ENCODE results near the gene INO80E.

The INO80E gene

DNA sequence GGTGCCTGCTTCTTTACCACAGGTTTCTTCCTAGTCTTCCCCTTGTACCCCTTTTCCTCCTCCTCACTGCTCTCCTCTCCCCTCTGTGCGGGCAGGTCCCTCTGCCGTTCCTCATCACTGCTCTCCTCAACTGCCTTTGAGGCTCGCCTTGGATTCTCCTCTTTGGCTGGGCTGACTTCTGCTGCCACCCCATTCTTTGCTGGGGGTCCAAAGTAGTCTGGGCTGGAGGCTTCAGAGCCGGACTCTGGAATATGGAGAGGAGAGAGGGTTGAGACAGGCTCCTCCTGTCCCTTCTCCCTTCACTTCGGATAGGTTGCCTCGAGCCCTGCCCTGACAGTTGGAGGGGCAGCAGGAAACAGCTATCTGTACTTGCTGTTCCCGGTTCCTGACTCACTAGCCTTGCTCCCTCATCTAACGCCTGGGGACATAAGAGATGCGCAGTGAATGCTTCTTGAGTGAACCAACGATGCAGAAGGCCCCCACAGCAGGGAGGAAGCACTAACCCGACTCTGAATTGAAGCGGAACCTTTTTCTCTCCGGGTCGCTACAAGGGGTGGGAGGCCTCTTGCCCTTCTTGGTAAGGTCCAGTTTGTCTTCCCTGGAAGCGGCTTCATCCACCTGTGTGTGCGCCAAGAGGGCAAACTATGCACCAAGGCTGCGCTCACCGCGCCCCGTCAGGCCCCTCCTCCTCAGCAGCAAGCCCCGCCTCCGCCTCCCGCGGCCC is 1.3 kb upstream of the INO80E start:
- no peak for TF ChIP-seq PPARA (CRISPR knock-in tag; IDR thresholded peaks at IDR 0.05; ENCODE audit: borderline replicate concordance)
- TF ChIP-seq, protein P1, sequence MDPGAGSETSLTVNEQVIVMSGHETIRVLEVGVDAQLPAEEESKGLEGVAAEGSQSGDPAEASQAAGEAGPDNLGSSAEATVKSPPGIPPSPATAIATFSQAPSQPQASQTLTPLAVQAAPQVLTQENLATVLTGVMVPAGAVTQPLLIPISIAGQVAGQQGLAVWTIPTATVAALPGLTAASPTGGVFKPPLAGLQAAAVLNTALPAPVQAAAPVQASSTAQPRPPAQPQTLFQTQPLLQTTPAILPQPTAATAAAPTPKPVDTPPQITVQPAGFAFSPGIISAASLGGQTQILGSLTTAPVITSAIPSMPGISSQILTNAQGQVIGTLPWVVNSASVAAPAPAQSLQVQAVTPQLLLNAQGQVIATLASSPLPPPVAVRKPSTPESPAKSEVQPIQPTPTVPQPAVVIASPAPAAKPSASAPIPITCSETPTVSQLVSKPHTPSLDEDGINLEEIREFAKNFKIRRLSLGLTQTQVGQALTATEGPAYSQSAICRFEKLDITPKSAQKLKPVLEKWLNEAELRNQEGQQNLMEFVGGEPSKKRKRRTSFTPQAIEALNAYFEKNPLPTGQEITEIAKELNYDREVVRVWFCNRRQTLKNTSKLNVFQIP (CRISPR knock-in tag; IDR thresholded peaks at IDR 0.05; ENCODE audit: borderline replicate concordance, low read depth): no peak
- TF ChIP-seq CSDC2 (CRISPR knock-in tag; IDR thresholded peaks at IDR 0.05): no peak
- TF ChIP-seq, protein P2, sequence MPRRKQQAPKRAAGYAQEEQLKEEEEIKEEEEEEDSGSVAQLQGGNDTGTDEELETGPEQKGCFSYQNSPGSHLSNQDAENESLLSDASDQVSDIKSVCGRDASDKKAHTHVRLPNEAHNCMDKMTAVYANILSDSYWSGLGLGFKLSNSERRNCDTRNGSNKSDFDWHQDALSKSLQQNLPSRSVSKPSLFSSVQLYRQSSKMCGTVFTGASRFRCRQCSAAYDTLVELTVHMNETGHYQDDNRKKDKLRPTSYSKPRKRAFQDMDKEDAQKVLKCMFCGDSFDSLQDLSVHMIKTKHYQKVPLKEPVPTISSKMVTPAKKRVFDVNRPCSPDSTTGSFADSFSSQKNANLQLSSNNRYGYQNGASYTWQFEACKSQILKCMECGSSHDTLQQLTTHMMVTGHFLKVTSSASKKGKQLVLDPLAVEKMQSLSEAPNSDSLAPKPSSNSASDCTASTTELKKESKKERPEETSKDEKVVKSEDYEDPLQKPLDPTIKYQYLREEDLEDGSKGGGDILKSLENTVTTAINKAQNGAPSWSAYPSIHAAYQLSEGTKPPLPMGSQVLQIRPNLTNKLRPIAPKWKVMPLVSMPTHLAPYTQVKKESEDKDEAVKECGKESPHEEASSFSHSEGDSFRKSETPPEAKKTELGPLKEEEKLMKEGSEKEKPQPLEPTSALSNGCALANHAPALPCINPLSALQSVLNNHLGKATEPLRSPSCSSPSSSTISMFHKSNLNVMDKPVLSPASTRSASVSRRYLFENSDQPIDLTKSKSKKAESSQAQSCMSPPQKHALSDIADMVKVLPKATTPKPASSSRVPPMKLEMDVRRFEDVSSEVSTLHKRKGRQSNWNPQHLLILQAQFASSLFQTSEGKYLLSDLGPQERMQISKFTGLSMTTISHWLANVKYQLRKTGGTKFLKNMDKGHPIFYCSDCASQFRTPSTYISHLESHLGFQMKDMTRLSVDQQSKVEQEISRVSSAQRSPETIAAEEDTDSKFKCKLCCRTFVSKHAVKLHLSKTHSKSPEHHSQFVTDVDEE (CRISPR knock-in tag; IDR thresholded peaks at IDR 0.05): no peak
- TF ChIP-seq ZC3H10 (CRISPR knock-in tag; IDR thresholded peaks at IDR 0.05): no peak
- no peak for TF ChIP-seq GLIS3 (CRISPR knock-in tag; IDR thresholded peaks at IDR 0.05)
- TF ChIP-seq ZFP30 (CRISPR knock-in tag; IDR thresholded peaks at IDR 0.05): no peak
- TF ChIP-seq ISL1 (CRISPR knock-in tag; IDR thresholded peaks at IDR 0.05): no peak
- no peak for TF ChIP-seq ZNF8 (CRISPR knock-in tag; IDR thresholded peaks at IDR 0.05)
- no peak for TF ChIP-seq ZNF70 (CRISPR knock-in tag; IDR thresholded peaks at IDR 0.05)
- TF ChIP-seq ZFP3 (CRISPR knock-in tag; IDR thresholded peaks at IDR 0.05): no peak
- TF ChIP-seq SNAI2 (CRISPR knock-in tag; IDR thresholded peaks at IDR 0.05): no peak
- no peak for TF ChIP-seq ZNF565 (CRISPR knock-in tag; conservative IDR thresholded peaks at IDR 0.05; ENCODE audit: low read depth)
- TF ChIP-seq RARB (CRISPR knock-in tag; IDR thresholded peaks at IDR 0.05): no peak
- TF ChIP-seq ARNTL (CRISPR knock-in tag; IDR thresholded peaks at IDR 0.05; ENCODE audit: borderline replicate concordance, low read depth): no peak
- TF ChIP-seq, protein P3, sequence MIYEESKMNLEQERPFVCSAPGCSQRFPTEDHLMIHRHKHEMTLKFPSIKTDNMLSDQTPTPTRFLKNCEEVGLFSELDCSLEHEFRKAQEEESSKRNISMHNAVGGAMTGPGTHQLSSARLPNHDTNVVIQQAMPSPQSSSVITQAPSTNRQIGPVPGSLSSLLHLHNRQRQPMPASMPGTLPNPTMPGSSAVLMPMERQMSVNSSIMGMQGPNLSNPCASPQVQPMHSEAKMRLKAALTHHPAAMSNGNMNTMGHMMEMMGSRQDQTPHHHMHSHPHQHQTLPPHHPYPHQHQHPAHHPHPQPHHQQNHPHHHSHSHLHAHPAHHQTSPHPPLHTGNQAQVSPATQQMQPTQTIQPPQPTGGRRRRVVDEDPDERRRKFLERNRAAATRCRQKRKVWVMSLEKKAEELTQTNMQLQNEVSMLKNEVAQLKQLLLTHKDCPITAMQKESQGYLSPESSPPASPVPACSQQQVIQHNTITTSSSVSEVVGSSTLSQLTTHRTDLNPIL (CRISPR knock-in tag; IDR thresholded peaks at IDR 0.05; ENCODE audit: low read depth): no peak
- no peak for TF ChIP-seq TOX (CRISPR knock-in tag; IDR thresholded peaks at IDR 0.05; ENCODE audit: borderline replicate concordance)
- TF ChIP-seq, protein P4, sequence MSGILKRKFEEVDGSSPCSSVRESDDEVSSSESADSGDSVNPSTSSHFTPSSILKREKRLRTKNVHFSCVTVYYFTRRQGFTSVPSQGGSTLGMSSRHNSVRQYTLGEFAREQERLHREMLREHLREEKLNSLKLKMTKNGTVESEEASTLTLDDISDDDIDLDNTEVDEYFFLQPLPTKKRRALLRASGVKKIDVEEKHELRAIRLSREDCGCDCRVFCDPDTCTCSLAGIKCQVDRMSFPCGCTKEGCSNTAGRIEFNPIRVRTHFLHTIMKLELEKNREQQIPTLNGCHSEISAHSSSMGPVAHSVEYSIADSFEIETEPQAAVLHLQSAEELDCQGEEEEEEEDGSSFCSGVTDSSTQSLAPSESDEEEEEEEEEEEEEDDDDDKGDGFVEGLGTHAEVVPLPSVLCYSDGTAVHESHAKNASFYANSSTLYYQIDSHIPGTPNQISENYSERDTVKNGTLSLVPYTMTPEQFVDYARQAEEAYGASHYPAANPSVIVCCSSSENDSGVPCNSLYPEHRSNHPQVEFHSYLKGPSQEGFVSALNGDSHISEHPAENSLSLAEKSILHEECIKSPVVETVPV (CRISPR knock-in tag; IDR thresholded peaks at IDR 0.05): no peak
- no peak for TF ChIP-seq OSR1 (CRISPR knock-in tag; IDR thresholded peaks at IDR 0.05)
- peak; percentile 27 for ATAC-seq

DNA sequence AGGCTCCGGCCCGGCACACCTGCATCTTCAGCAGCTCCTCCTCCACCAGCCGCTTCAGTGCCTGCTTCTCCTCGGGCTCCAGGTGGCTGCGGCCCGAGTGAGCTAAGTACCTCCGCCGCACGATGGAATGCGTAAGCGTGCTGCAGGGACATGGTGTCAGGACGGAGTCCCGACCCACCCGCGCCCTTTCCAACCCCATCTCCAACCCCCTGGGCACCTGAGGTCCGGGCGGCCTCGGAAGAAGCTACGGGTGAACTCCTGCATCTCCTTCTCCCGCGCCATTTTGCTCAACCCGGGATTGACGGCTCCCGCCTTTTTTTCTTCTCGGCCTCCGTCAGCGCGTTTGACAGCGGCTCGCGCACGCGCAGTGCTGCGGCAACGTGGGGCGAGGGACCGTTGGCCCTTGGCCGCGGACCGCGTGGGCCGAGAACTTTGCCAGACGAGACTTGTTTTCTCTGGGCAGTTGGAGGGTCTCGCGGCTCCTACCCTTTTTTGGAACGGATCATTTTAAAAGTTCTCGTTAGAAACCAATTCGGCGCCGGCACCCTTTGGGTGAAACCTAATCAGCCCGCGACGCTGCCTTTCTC is 624 bp upstream of the INO80E start, which contains the start of gene HIRIP3:
TSS of gene HIRIP3 (minus strand) at position 294 of the 587 bp plus-strand sequence. CDS start at position 282, 12 bp downstream.
- peak; percentile 68 for ATAC-seq

More for the DNA sequence above, 624 bp upstream of the INO80E start, which contains the start of gene HIRIP3:
- TF ChIP-seq PPARA (CRISPR knock-in tag; IDR thresholded peaks at IDR 0.05; ENCODE audit: borderline replicate concordance): no peak
- TF ChIP-seq, protein P4 (CRISPR knock-in tag; IDR thresholded peaks at IDR 0.05): no peak
- TF ChIP-seq TCF4 (CRISPR knock-in tag; IDR thresholded peaks at IDR 0.05; ENCODE audit: borderline replicate concordance): no peak
- no peak for TF ChIP-seq ZFP30 (CRISPR knock-in tag; IDR thresholded peaks at IDR 0.05)
- TF ChIP-seq RARB (CRISPR knock-in tag; IDR thresholded peaks at IDR 0.05): no peak
- TF ChIP-seq, protein P2 (CRISPR knock-in tag; IDR thresholded peaks at IDR 0.05): no peak
- TF ChIP-seq ZFP3 (CRISPR knock-in tag; IDR thresholded peaks at IDR 0.05): no peak
- TF ChIP-seq, protein P1 (CRISPR knock-in tag; IDR thresholded peaks at IDR 0.05; ENCODE audit: borderline replicate concordance, low read depth): no peak
- no peak for TF ChIP-seq CSDC2 (CRISPR knock-in tag; IDR thresholded peaks at IDR 0.05)
- no peak for TF ChIP-seq ARNTL (CRISPR knock-in tag; IDR thresholded peaks at IDR 0.05; ENCODE audit: borderline replicate concordance, low read depth)
- no peak for TF ChIP-seq TOX (CRISPR knock-in tag; IDR thresholded peaks at IDR 0.05; ENCODE audit: borderline replicate concordance)
- TF ChIP-seq SNAI2 (CRISPR knock-in tag; IDR thresholded peaks at IDR 0.05): no peak
- TF ChIP-seq OSR1 (CRISPR knock-in tag; IDR thresholded peaks at IDR 0.05): no peak
- TF ChIP-seq ISL1 (CRISPR knock-in tag; IDR thresholded peaks at IDR 0.05): no peak
- no peak for TF ChIP-seq ESRRG (CRISPR knock-in tag; IDR thresholded peaks at IDR 0.05)
- no peak for TF ChIP-seq ZC3H10 (CRISPR knock-in tag; IDR thresholded peaks at IDR 0.05)
